Measurements from ENCODE around the gene TFPI. TPM values are rescaled to one million over a fixed set of nuclear protein-coding genes. Genes with fewer than 3 reads are reported as not detected.
"Not testable (repeated sequence)": the region's sequence is repeated elsewhere in the genome, so short reads cannot be mapped to it uniquely, and the experiment has no call there.

The TFPI gene
- total and polyA plus RNA-seq, 2 donors (not counting 1 experiment from before 2014, with no cell fraction given) = not detected

GRCh38 chr2:187519419-187520120 is 34.7 kb downstream of the TFPI start:
- Histone ChIP-seq H3K4me1 (ENCODE audit: control insufficient read depth in 2 of 2, insufficient read depth in 2 of 2, low read length in 2 of 2) (no peaks in the 10 kb centered on the region), H3K27ac (ENCODE audit: low read length in 2 of 2) (no peak overlapping the region), H3K27me3 (replicated peaks in 1 of 4; ENCODE audit: control extremely low read depth in 1 of 4, control insufficient read depth in 3 of 4, insufficient read depth in 4 of 4, low read length in 3 of 4) (no peaks in the 10 kb centered on the region), H3K79me2 (ENCODE audit: control insufficient read depth, insufficient read depth, low read length) (no peaks in the 10 kb centered on the region), H3K4me3 (ENCODE audit: control extremely low read depth in 1 of 5, extremely low read depth in 1 of 5, insufficient read depth in 1 of 5, low read depth in 2 of 5, low read length in 4 of 5) (no peak overlapping the region), H3K36me3 (replicated peaks in 1 of 2; ENCODE audit: control extremely low read depth in 1 of 2, control insufficient read depth in 1 of 2, extremely low read depth in 1 of 2, insufficient read depth in 2 of 2, low read length in 1 of 2) (no peaks in the 10 kb centered on the region), H3K4me2 (replicated peaks; ENCODE audit: low read depth, low read length, poor library complexity, severe bottlenecking) (no peak overlapping the region), H2AFZ (ENCODE audit: insufficient read depth, low read depth, low read length, poor library complexity, severe bottlenecking) (no peak overlapping the region), H3K9me3 (ENCODE audit: control extremely low read depth in 1 of 3, control insufficient read depth in 2 of 3, insufficient read depth in 1 of 3, low read length in 2 of 3) (peaks cover 0 to 8% (median 0%) of the 10 kb centered on the region in 3 donors), H3K9ac (ENCODE audit: low read length) (no peak overlapping the region), H4K20me1 (ENCODE audit: control insufficient read depth, insufficient read depth, low read length, poor library complexity, severe bottlenecking) (no peaks in the 10 kb centered on the region)
- H3K27ac Mint-ChIP-seq = no peak overlapping the region
- POLR2A ChIA-PET = no interaction called here
- CTCF ChIA-PET = no interaction called here
- 95% methylated on average over 6 of the region's 7 CpGs for WGBS (ENCODE audit: insufficient coverage)
- ATAC-seq (ENCODE audit: low read depth) (no peak), DNase-seq (no peak)
- TF ChIP-seq, protein P1, sequence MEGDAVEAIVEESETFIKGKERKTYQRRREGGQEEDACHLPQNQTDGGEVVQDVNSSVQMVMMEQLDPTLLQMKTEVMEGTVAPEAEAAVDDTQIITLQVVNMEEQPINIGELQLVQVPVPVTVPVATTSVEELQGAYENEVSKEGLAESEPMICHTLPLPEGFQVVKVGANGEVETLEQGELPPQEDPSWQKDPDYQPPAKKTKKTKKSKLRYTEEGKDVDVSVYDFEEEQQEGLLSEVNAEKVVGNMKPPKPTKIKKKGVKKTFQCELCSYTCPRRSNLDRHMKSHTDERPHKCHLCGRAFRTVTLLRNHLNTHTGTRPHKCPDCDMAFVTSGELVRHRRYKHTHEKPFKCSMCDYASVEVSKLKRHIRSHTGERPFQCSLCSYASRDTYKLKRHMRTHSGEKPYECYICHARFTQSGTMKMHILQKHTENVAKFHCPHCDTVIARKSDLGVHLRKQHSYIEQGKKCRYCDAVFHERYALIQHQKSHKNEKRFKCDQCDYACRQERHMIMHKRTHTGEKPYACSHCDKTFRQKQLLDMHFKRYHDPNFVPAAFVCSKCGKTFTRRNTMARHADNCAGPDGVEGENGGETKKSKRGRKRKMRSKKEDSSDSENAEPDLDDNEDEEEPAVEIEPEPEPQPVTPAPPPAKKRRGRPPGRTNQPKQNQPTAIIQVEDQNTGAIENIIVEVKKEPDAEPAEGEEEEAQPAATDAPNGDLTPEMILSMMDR (IDR thresholded peaks at IDR 0.05) = no peak
- TF ChIP-seq EZH2 (IDR thresholded peaks at IDR 0.05; ENCODE audit: borderline replicate concordance, insufficient read depth, low read depth, low read length, poor library complexity, severe bottlenecking) = no peak
- H3K27me3 Mint-ChIP-seq = no peaks in the 10 kb centered on the region
- peaks cover 2% of the 10 kb centered on the region for H3K9me3 Mint-ChIP-seq (ENCODE audit: insufficient read depth)
- no peaks in the 10 kb centered on the region for H3K4me1 Mint-ChIP-seq
- intact Hi-C loops (cut with micrococcal nuclease) = no loop called here
- no peak overlapping the region for H3K4me3 Mint-ChIP-seq

- POLR2A ChIA-PET = interaction anchor here (0.6 kb wide), 1 partner anchor 63 kb away, joined by 3 read pairs; no protein-coding TSS in a partner anchor
- CTCF ChIA-PET; H3K27me3 ChIP-seq (replicated peaks in 1 of 4; ENCODE audit: control extremely low read depth in 1 of 4, control insufficient read depth in 3 of 4, insufficient read depth in 4 of 4, low read length in 3 of 4); H2AFZ ChIP-seq (ENCODE audit: insufficient read depth, low read depth, low read length, poor library complexity, severe bottlenecking); DNase-seq; H3K4me1 ChIP-seq (ENCODE audit: control insufficient read depth in 2 of 2, insufficient read depth in 2 of 2, low read length in 2 of 2); intact Hi-C loops (cut with micrococcal nuclease); H3K9me3 Mint-ChIP-seq (ENCODE audit: insufficient read depth); H4K20me1 ChIP-seq (ENCODE audit: control insufficient read depth, insufficient read depth, low read length, poor library complexity, severe bottlenecking); H3K36me3 ChIP-seq (replicated peaks in 1 of 2; ENCODE audit: control extremely low read depth in 1 of 2, control insufficient read depth in 1 of 2, extremely low read depth in 1 of 2, insufficient read depth in 2 of 2, low read length in 1 of 2); H3K27ac ChIP-seq (ENCODE audit: low read length in 2 of 2); H3K4me2 ChIP-seq (replicated peaks; ENCODE audit: low read depth, low read length, poor library complexity, severe bottlenecking); H3K4me1 Mint-ChIP-seq; H3K27ac Mint-ChIP-seq; H3K27me3 Mint-ChIP-seq; H3K9ac ChIP-seq (ENCODE audit: low read length); ATAC-seq (ENCODE audit: low read depth); H3K9me3 ChIP-seq (ENCODE audit: control extremely low read depth in 1 of 3, control insufficient read depth in 2 of 3, insufficient read depth in 1 of 3, low read length in 2 of 3); H3K4me3 Mint-ChIP-seq; H3K4me3 ChIP-seq (ENCODE audit: control extremely low read depth in 1 of 5, extremely low read depth in 1 of 5, insufficient read depth in 1 of 5, low read depth in 2 of 5, low read length in 4 of 5); H3K79me2 ChIP-seq (ENCODE audit: control insufficient read depth, insufficient read depth, low read length): not testable (repeated sequence)
- no CpG with 5 or more reads among the region's 1 CpG for WGBS (ENCODE audit: insufficient coverage)
Measured at GRCh38 chr2:187517750-187518361, 36.4 kb downstream of the TFPI start.

DNA sequence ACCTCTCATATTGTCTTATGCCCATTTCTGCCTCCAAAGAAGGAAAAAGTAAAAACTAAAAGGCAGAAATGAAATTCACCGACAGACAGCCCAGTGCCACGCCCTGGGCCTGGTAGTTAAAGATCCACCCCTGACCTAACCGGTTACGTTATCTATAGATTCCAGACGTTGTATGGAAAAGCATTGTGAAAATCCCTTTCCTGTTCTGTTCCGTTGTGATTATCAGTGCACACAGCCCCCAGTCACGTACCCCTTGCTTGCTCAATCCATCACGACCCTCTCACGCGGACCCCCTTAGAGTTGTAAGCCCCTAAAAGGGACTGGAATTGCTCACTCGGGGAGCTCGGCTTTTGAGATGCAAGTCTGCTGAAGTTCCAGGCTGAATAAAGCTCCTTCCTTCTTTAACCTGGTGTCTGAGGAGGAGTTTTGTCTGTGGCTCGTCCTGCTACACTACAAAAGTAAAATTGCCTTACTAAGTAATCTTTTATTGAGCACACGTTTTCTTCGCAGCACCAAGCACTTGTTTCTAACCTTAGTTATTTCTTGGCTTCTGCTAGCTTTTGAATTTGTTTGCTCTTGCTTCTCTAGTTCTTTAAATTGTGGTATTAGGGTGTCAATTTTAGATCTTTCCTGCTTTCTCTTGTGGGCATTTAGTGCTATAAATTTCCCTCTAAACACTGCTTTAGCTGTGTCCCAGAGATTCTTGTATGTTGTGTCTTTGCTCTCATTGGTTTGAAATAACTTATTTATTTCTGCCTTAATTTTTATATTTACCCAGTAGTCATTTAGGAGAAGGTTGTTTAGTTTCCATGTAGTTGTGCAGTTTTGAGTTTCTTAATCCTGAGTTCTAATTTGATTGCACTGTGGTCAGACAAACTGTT is 37.4 kb downstream of the TFPI start:
- H3K4me3 Mint-ChIP-seq; DNase-seq; ATAC-seq (ENCODE audit: low read depth); H3K27ac ChIP-seq (ENCODE audit: low read length in 2 of 2); H3K27me3 ChIP-seq (replicated peaks in 1 of 4; ENCODE audit: control extremely low read depth in 1 of 4, control insufficient read depth in 3 of 4, insufficient read depth in 4 of 4, low read length in 3 of 4); H2AFZ ChIP-seq (ENCODE audit: insufficient read depth, low read depth, low read length, poor library complexity, severe bottlenecking); H3K79me2 ChIP-seq (ENCODE audit: control insufficient read depth, insufficient read depth, low read length); H4K20me1 ChIP-seq (ENCODE audit: control insufficient read depth, insufficient read depth, low read length, poor library complexity, severe bottlenecking); CTCF ChIA-PET; H3K4me1 ChIP-seq (ENCODE audit: control insufficient read depth in 2 of 2, insufficient read depth in 2 of 2, low read length in 2 of 2); intact Hi-C loops (cut with micrococcal nuclease); H3K4me3 ChIP-seq (ENCODE audit: control extremely low read depth in 1 of 5, extremely low read depth in 1 of 5, insufficient read depth in 1 of 5, low read depth in 2 of 5, low read length in 4 of 5); POLR2A ChIA-PET; H3K36me3 ChIP-seq (replicated peaks in 1 of 2; ENCODE audit: control extremely low read depth in 1 of 2, control insufficient read depth in 1 of 2, extremely low read depth in 1 of 2, insufficient read depth in 2 of 2, low read length in 1 of 2); H3K4me2 ChIP-seq (replicated peaks; ENCODE audit: low read depth, low read length, poor library complexity, severe bottlenecking); H3K9ac ChIP-seq (ENCODE audit: low read length); H3K27me3 Mint-ChIP-seq; H3K9me3 ChIP-seq (ENCODE audit: control extremely low read depth in 1 of 3, control insufficient read depth in 2 of 3, insufficient read depth in 1 of 3, low read length in 2 of 3); H3K27ac Mint-ChIP-seq; H3K4me1 Mint-ChIP-seq; H3K9me3 Mint-ChIP-seq (ENCODE audit: insufficient read depth): not testable (repeated sequence)
- WGBS (ENCODE audit: insufficient coverage) = 90% methylated on average over 6 of the region's 15 CpGs
